A673 (cell line): ENCODE data around the gene SPPL2B. TPM values are rescaled to one million over a fixed set of nuclear protein-coding genes. Genes with fewer than 3 reads are reported as not detected.

Source experiments
- BruUV-seq: library from RNA; stranded (reverse); fragments of 400-500 nt; replicated peaks from 2 replicates; lab custom pipeline; 2021; lab: Mats Ljungman, UMichigan
- CTCF ChIA-PET: fragments of 300-600 bp; sonication (Branson Sonifier 250); formaldehyde crosslinking; loops from one replicate; lab custom pipeline; 2022; ENCODE audit warnings: antibody characterized with exemption; lab: Charles Lee
- POLR2A ChIA-PET: fragments of 300-600 bp; sonication (Branson Sonifier 250); formaldehyde crosslinking; loops from one replicate; lab custom pipeline; 2022; ENCODE audit warnings: antibody characterized with exemption; ENCODE audit not compliant: low non-redundant PET; lab: Charles Lee
- DNase-seq: peaks from one replicate; pipeline ENCODE4 v3.0.0-alpha.2; 2015; ENCODE audit warnings: low spot score
- H3K27ac ChIP-seq: fragments of 200-600 bp; sonication (generic); 2 replicates; pipeline ENCODE4 v1.5.1; 2016; ENCODE audit warnings: mixed run types, low read depth, mild to moderate bottlenecking, mixed read lengths, antibody characterized with exemption, low read length; ENCODE audit not compliant: poor library complexity, severe bottlenecking
- H3K27me3 ChIP-seq: fragments of 200-600 bp; sonication (generic); replicated peaks from 2 replicates; pipeline ENCODE4 v1.6.1; 2017; ENCODE audit warnings: mixed run types, low read depth, mild to moderate bottlenecking, mixed read lengths, antibody characterized with exemption, low read length; ENCODE audit not compliant: insufficient read depth, poor library complexity
- H3K36me3 ChIP-seq: fragments of 200-600 bp; sonication (generic); 2 replicates; pipeline ENCODE4 v1.6.1; 2016; ENCODE audit warnings: mixed run types, mild to moderate bottlenecking, mixed read lengths, antibody characterized with exemption, low read length; ENCODE audit not compliant: insufficient read depth, poor library complexity, severe bottlenecking
- H3K4me1 ChIP-seq: fragments of 200-600 bp; sonication (generic); 2 replicates; pipeline ENCODE4 v1.6.1; 2017; ENCODE audit warnings: mixed run types, mild to moderate bottlenecking, mixed read lengths, antibody characterized with exemption, low read length; ENCODE audit not compliant: insufficient read depth, poor library complexity, severe bottlenecking
- H3K4me3 ChIP-seq: fragments of 200-600 bp; sonication (generic); 2 replicates; pipeline ENCODE4 v1.5.1; 2016; ENCODE audit warnings: low read depth, mixed run types, mild to moderate bottlenecking, mixed read lengths, low read length; ENCODE audit not compliant: poor library complexity, severe bottlenecking
- H3K9me3 ChIP-seq: fragments of 200-600 bp; sonication (generic); 2 replicates; pipeline ENCODE4 v1.6.1; 2016; ENCODE audit warnings: mixed run types, low read depth, mild to moderate bottlenecking, mixed read lengths, antibody characterized with exemption, low read length; ENCODE audit not compliant: poor library complexity, severe bottlenecking
- CTCF ChIP-seq: fragments of 300-800, 200-600 bp; sonication (generic); conservative IDR thresholded peaks from 2 replicates; pipeline ENCODE4 v1.5.1; 2017; ENCODE audit warnings: low read depth, mild to moderate bottlenecking, antibody characterized with exemption, low read length, moderate library complexity, mixed read lengths
- EZH2 ChIP-seq: fragments of 200-600 bp; sonication (generic); IDR thresholded peaks from 2 replicates; pipeline ENCODE4 v1.6.1; 2017; ENCODE audit warnings: borderline replicate concordance, low read depth, mild to moderate bottlenecking, mixed read lengths, antibody characterized with exemption, low read length; ENCODE audit not compliant: poor library complexity, severe bottlenecking
- intact Hi-C: fragments of 100-400 bp; cut with micrococcal nuclease; formaldehyde crosslinking; loops from one replicate; pipeline ENCODE4 v1.10.0; 2022; ENCODE audit not compliant: unreplicated experiment
- total RNA-seq: library from RNA; stranded (reverse); gene quantifications from 2 replicates; pipeline ENCODE4 v1.2.3, GENCODE V29; 2021

Gene SPPL2B
- total RNA-seq, 1 experiment from 2014 or later = 86.8 TPM

GRCh38 chr19:2374808-2375207 is 46.3 kb downstream of the SPPL2B start:
- no peak overlapping the region for H3K27ac ChIP-seq
- BruUV-seq = no TSS peak
- ChIA-PET POLR2A (no interaction called here), CTCF (interaction anchor here (0.6 kb wide), 1 partner anchor 19 kb away, joined by 4 read pairs; no protein-coding TSS in a partner anchor)
- H3K27me3 ChIP-seq = no peaks in the 10 kb centered on the region
- no peak overlapping the region for H3K4me3 ChIP-seq
- H3K36me3 ChIP-seq = no peaks in the 10 kb centered on the region
- DNase-seq = no peak
- intact Hi-C loops = no loop called here
- no peaks in the 10 kb centered on the region for H3K9me3 ChIP-seq
- no peak for TF ChIP-seq CTCF
- TF ChIP-seq EZH2 = no peak
- no peaks in the 10 kb centered on the region for H3K4me1 ChIP-seq

- no peak for DNase-seq
- no peak for TF ChIP-seq EZH2
- TF ChIP-seq CTCF = no peak
- no peaks in the 10 kb centered on the region for H3K9me3 ChIP-seq
- H3K4me1 ChIP-seq = no peaks in the 10 kb centered on the region
- no peak overlapping the region for H3K4me3 ChIP-seq
- no TSS peak for BruUV-seq
- CTCF ChIA-PET = interaction anchor here (0.6 kb wide), 1 partner anchor 20 kb away, joined by 4 read pairs; no protein-coding TSS in a partner anchor
- H3K27ac ChIP-seq = no peak overlapping the region
- H3K27me3 ChIP-seq = no peaks in the 10 kb centered on the region
- H3K36me3 ChIP-seq = no peaks in the 10 kb centered on the region
- intact Hi-C loops = no loop called here
- POLR2A ChIA-PET = interaction anchor here (0.6 kb wide), 1 partner anchor 75 kb away, joined by 3 read pairs; no protein-coding TSS in a partner anchor
Observed at GRCh38 chr19:2375353-2376121, 47.1 kb downstream of the SPPL2B start.

- H3K36me3 ChIP-seq = no peaks in the 10 kb centered on the region
- no peak overlapping the region for H3K27ac ChIP-seq
- ChIA-PET POLR2A (no interaction called here), CTCF (no interaction called here)
- no peaks in the 10 kb centered on the region for H3K4me1 ChIP-seq
- H3K4me3 ChIP-seq = no peak overlapping the region
- no peaks in the 10 kb centered on the region for H3K9me3 ChIP-seq
- no peaks in the 10 kb centered on the region for H3K27me3 ChIP-seq
- intact Hi-C loops = no loop called here
- BruUV-seq = no TSS peak
- no peak for DNase-seq
- TF ChIP-seq CTCF (no peak), EZH2 (no peak)
Observed at GRCh38 chr19:2376784-2377519, 48.5 kb downstream of the SPPL2B start.
